H1 (cell line): ENCODE measurements around the gene EBF3. TPM values are rescaled to one million over a fixed set of nuclear protein-coding genes. Genes with fewer than 3 reads are reported as not detected.

Experiments
- CTCF ChIA-PET: fragments of 300-600 bp; sonication (Branson Sonifier 250); formaldehyde crosslinking; loops from one replicate; lab custom pipeline; 2021; ENCODE audit not compliant: partially characterized antibody; lab: Charles Lee
- POLR2A ChIA-PET: fragments of 300-600 bp; sonication (Branson Sonifier 250); formaldehyde crosslinking; loops from one replicate; lab custom pipeline; 2021; ENCODE audit warnings: inconsistent platforms; ENCODE audit not compliant: partially characterized antibody; lab: Charles Lee
- DNase-seq, 2 experiments: peaks; one replicate each; pipeline versions ENCODE4 v3.0.0 to v3.0.0-alpha.2; 2010 to 2022; ENCODE audit warnings: low spot score in 2 of 2, low read depth in 1 of 2, mixed read lengths in 1 of 2
- FAIRE-seq: peaks from 2 replicates; lab custom pipeline; 2011; peaks lifted over from hg19 to GRCh38; lab: Jason Lieb, UNC
- H2AFZ ChIP-seq: 2 replicates; pipeline ENCODE4 v1.8.1; 2012; ENCODE audit warnings: low read length, inconsistent platforms
- H2AK5ac ChIP-seq: 2 replicates; pipeline ENCODE4 v1.6.1; 2013; ENCODE audit warnings: low read depth, low read length
- H2BK120ac ChIP-seq: replicated peaks from 2 replicates; pipeline ENCODE3; 2013; ENCODE audit warnings: low read depth, low read length, inconsistent platforms
- H2BK12ac ChIP-seq: 2 replicates; pipeline ENCODE4 v1.6.1; 2013; ENCODE audit warnings: low read depth, low read length
- H2BK15ac ChIP-seq: 2 replicates; pipeline ENCODE4 v1.6.1; 2013; ENCODE audit warnings: low read length
- H2BK20ac ChIP-seq: 2 replicates; pipeline ENCODE4 v1.6.1; 2013; ENCODE audit warnings: low read length
- H2BK5ac ChIP-seq: 2 replicates; pipeline ENCODE4 v1.6.1; 2013; ENCODE audit warnings: low read depth, low read length
- H3K14ac ChIP-seq: 2 replicates; pipeline ENCODE4 v1.6.1; 2013; ENCODE audit warnings: inconsistent platforms; ENCODE audit not compliant: insufficient read length
- H3K18ac ChIP-seq: 2 replicates; pipeline ENCODE4 v1.6.1; 2013; ENCODE audit warnings: low read length; ENCODE audit errors: extremely low read depth
- H3K23ac ChIP-seq: 2 replicates; pipeline ENCODE4 v1.6.1; 2013; ENCODE audit warnings: inconsistent platforms; ENCODE audit not compliant: insufficient read length
- H3K23me2 ChIP-seq: 2 replicates; pipeline ENCODE4 v1.6.1; 2013; ENCODE audit warnings: low read depth, low read length
- H3K27ac ChIP-seq: 2 replicates; pipeline ENCODE4 v1.6.1; 2011; ENCODE audit warnings: low read depth, low read length, inconsistent platforms
- H3K27me3 ChIP-seq, 4 experiments: replicated peaks in 1 of 4; 1 replicate in 1 of 4; 2 replicates in 3 of 4; pipeline versions ENCODE4 v1.6.1 to v1.8.1; 2011 to 2013; ENCODE audit warnings: low read length in 3 of 4, mild to moderate bottlenecking in 3 of 4, inconsistent platforms in 2 of 4, mixed read lengths in 2 of 4, moderate library complexity in 1 of 4; ENCODE audit not compliant: control insufficient read depth in 3 of 4, insufficient read depth in 3 of 4; ENCODE audit errors: extremely low read depth in 1 of 4
- H3K36me3 ChIP-seq, 4 experiments: 2 replicates each; pipeline versions ENCODE4 v1.6.1 to v1.8.1; 2011 to 2013; ENCODE audit warnings: mild to moderate bottlenecking in 4 of 4, low read length in 3 of 4, moderate library complexity in 2 of 4, control low read depth in 1 of 4, inconsistent platforms in 1 of 4; ENCODE audit not compliant: insufficient read depth in 4 of 4, control insufficient read depth in 2 of 4
- H3K4ac ChIP-seq: replicated peaks from 2 replicates; pipeline ENCODE3; 2013; ENCODE audit warnings: low read length, low read depth, mixed read lengths, inconsistent platforms; ENCODE audit not compliant: insufficient read length
- H3K4me1 ChIP-seq, 4 experiments: replicated peaks in 1 of 4; 1 replicate in 1 of 4; 2 replicates in 3 of 4; pipeline versions ENCODE4 v1.6.1 to v1.8.1; 2011 to 2013; ENCODE audit warnings: low read length in 3 of 4, inconsistent platforms in 2 of 4, mixed read lengths in 1 of 4; ENCODE audit not compliant: insufficient read depth in 4 of 4, control insufficient read depth in 3 of 4
- H3K4me2 ChIP-seq, 2 experiments: 2 replicates each; pipeline versions ENCODE4 v1.6.1 to v1.8.1; 2011 to 2013; ENCODE audit warnings: low read depth in 2 of 2, low read length in 2 of 2, control low read depth in 1 of 2, inconsistent platforms in 1 of 2, mild to moderate bottlenecking in 1 of 2; ENCODE audit not compliant: insufficient read depth in 1 of 2
- H3K4me3 ChIP-seq, 4 experiments: fragments of 200-600, 300-600 bp in 1 of 4; sonication (generic), shearing (Covaris generic), sonication (Bioruptor Twin) in 1 of 4; 2 replicates each; pipeline versions ENCODE4 v1.5.1 to v1.8.1; 2011 to 2016; ENCODE audit warnings: low read length in 4 of 4, low read depth in 3 of 4, control low read depth in 2 of 4, inconsistent platforms in 2 of 4, mild to moderate bottlenecking in 2 of 4, mixed read lengths in 1 of 4, moderate library complexity in 1 of 4; ENCODE audit not compliant: insufficient read depth in 2 of 4; ENCODE audit errors: extremely low read depth in 1 of 4
- H3K56ac ChIP-seq: replicated peaks from 2 replicates; pipeline ENCODE3; 2013; ENCODE audit warnings: low read depth, mild to moderate bottlenecking, mixed read lengths, low read length, inconsistent platforms; ENCODE audit not compliant: insufficient read length
- H3K79me1 ChIP-seq: 2 replicates; pipeline ENCODE4 v1.6.1; 2013; ENCODE audit warnings: low read depth, low read length, control low read depth
- H3K79me2 ChIP-seq, 2 experiments: 2 replicates each; pipeline versions ENCODE4 v1.6.1 to v1.8.1; 2012 to 2013; ENCODE audit warnings: low read length in 2 of 2, mild to moderate bottlenecking in 2 of 2, inconsistent platforms in 1 of 2; ENCODE audit not compliant: insufficient read depth in 2 of 2, control insufficient read depth in 1 of 2
- H3K9ac ChIP-seq, 4 experiments: replicated peaks in 1 of 4; 1 replicate in 1 of 4; 2 replicates in 3 of 4; pipeline versions ENCODE4 v1.6.1 to v1.8.1; 2011 to 2013; ENCODE audit warnings: low read depth in 3 of 4, low read length in 3 of 4, control low read depth in 2 of 4, mild to moderate bottlenecking in 2 of 4, moderate library complexity in 2 of 4, inconsistent platforms in 1 of 4; ENCODE audit errors: extremely low read depth in 1 of 4
- H3K9me3 ChIP-seq, 2 experiments: 2 replicates each; pipeline versions ENCODE4 v1.6.1 to v1.8.1; 2012 to 2013; ENCODE audit warnings: mild to moderate bottlenecking in 2 of 2, moderate library complexity in 2 of 2, control low read depth in 1 of 2, inconsistent platforms in 1 of 2, low read depth in 1 of 2, low read length in 1 of 2, mixed read lengths in 1 of 2; ENCODE audit not compliant: insufficient read depth in 2 of 2
- H4K20me1 ChIP-seq, 2 experiments: replicated peaks in 1 of 2; 2 replicates each; pipeline versions ENCODE3 to v1.8.1; 2011 to 2013; ENCODE audit warnings: inconsistent platforms in 2 of 2, low read length in 2 of 2, mild to moderate bottlenecking in 1 of 2; ENCODE audit not compliant: insufficient read depth in 2 of 2, control insufficient read depth in 1 of 2
- H4K5ac ChIP-seq: 2 replicates; pipeline ENCODE4 v1.6.1; 2013; ENCODE audit warnings: low read length, low read depth, mixed read lengths, inconsistent platforms; ENCODE audit not compliant: insufficient read length
- H4K8ac ChIP-seq: 2 replicates; pipeline ENCODE4 v1.8.0; 2013; ENCODE audit warnings: mild to moderate bottlenecking, moderate library complexity, low read length, inconsistent platforms; ENCODE audit not compliant: insufficient read depth; ENCODE audit errors: extremely low read depth
- H4K91ac ChIP-seq: replicated peaks from 2 replicates; pipeline ENCODE3; 2013; ENCODE audit warnings: low read length, mixed read lengths, inconsistent platforms; ENCODE audit not compliant: insufficient read length
- ATF3 ChIP-seq: IDR thresholded peaks from 2 replicates; pipeline ENCODE4 v1.6.1; 2011; ENCODE audit warnings: low read depth, mild to moderate bottlenecking, low read length; ENCODE audit not compliant: insufficient read depth
- BRCA1 ChIP-seq: IDR thresholded peaks from 2 replicates; pipeline ENCODE4 v1.6.1; 2012; ENCODE audit warnings: low read depth, low read length, improper control_type of control experiment
- JUN ChIP-seq: IDR thresholded peaks from 2 replicates; pipeline ENCODE4 v1.6.1; 2011; ENCODE audit warnings: low read depth, mild to moderate bottlenecking, improper control_type of control experiment, low read length
- MAFK ChIP-seq: IDR thresholded peaks from 2 replicates; pipeline ENCODE4 v1.6.1; 2012; ENCODE audit warnings: low read depth, mild to moderate bottlenecking, improper control_type of control experiment, low read length
- MAX ChIP-seq: IDR thresholded peaks from 2 replicates; pipeline ENCODE4 v1.6.1; 2012; ENCODE audit warnings: inconsistent platforms
- PHF8 ChIP-seq: fragments of 200-600 bp; sonication (generic); conservative IDR thresholded peaks from 2 replicates; pipeline ENCODE4 v1.7.1; 2012; ENCODE audit warnings: low read depth, mild to moderate bottlenecking, inconsistent platforms, low read length, moderate library complexity
- RNF2 ChIP-seq: fragments of 200-900, 300-1000 bp; sonication (generic); IDR thresholded peaks from 2 replicates; pipeline ENCODE4 v1.7.1; 2016; ENCODE audit warnings: borderline replicate concordance, low read depth, mild to moderate bottlenecking, antibody characterized with exemption, low read length; ENCODE audit not compliant: poor library complexity, severe bottlenecking; ENCODE audit errors: missing control alignments
- SP1 ChIP-seq: IDR thresholded peaks from 2 replicates; pipeline ENCODE4 v1.6.1; 2011; ENCODE audit warnings: low read depth, low read length
- SP4 ChIP-seq: IDR thresholded peaks from 2 replicates; pipeline ENCODE4 v1.6.1; 2012; ENCODE audit warnings: low read length, inconsistent platforms
- USF2 ChIP-seq: IDR thresholded peaks from 2 replicates; pipeline ENCODE4 v1.6.1; 2011; ENCODE audit warnings: low read length, improper control_type of control experiment
- YY1 ChIP-seq: IDR thresholded peaks from 2 replicates; pipeline ENCODE4 v1.6.1; 2011; ENCODE audit warnings: low read depth, mild to moderate bottlenecking, low read length
- ZNF274 ChIP-seq: IDR thresholded peaks from 2 replicates; pipeline ENCODE4 v1.7.0; 2012; ENCODE audit warnings: low read length, borderline replicate concordance; ENCODE audit errors: extremely low read depth
- whole genome bisulfite sequencing, 2 experiments: shearing (Covaris generic) in 1 of 2; methylation state at CpG; one replicate each; pipeline versions ENCODE4 v1.1.6 to v1.1.7; 2013 to 2015; ENCODE audit warnings: low lambda C conversion rate in 2 of 2, mixed read lengths in 2 of 2, inconsistent platforms in 1 of 2, low coverage in 1 of 2, missing lambda C conversion rate in 1 of 2; ENCODE audit not compliant: insufficient replicate concordance in 2 of 2, insufficient coverage in 1 of 2, insufficient read length in 1 of 2; ENCODE audit errors: extremely low coverage in 1 of 2, missing lambda C conversion rate in 1 of 2; 5-methylcytosine and 5-hydroxymethylcytosine counted together
- polyA plus RNA-seq, 7 experiments: library from polyadenylated mRNA; depleted of rRNA in 3 of 7; stranded (reverse) in 5 of 7; unstranded in 2 of 7; fragments of >200 nt in 5 of 7; fragments of 200-250 nt in 2 of 7; gene quantifications; 1 replicate in 5 of 7; 2 replicates in 1 of 7; 4 replicates in 1 of 7; pipeline versions ENCODE4 v1.2.1 to v1.2.3, GENCODE V29; 2011 to 2013; ENCODE audit warnings: missing spikeins in 2 of 7, mixed read lengths in 2 of 7
- total RNA-seq: library from RNA; stranded (reverse); fragmentation: NEBNext Ultra II Directional; extraction: Animal tissue kit (Norgen Biotek cat#: 25700); gene quantifications from 2 replicates; pipeline ENCODE4 v1.2.1, GENCODE V29; 2021

Gene EBF3
- total and polyA plus RNA-seq, 2 of the 8 experiments (the other 6 are each of a cell fraction or from before 2014, with no cell fraction given): 0.08 to 0.26 TPM

- Histone ChIP-seq H2BK5ac (no peak overlapping the region), H4K20me1 (no peaks in the 10 kb centered on the region), H2AFZ (no peak overlapping the region), H3K4me1 (peaks cover 0 to 2% (median 0%) of the 10 kb centered on the region in 4 experiments; a peak in 3 of 7 replicates), H4K91ac (no peak overlapping the region), H2BK120ac (no peak overlapping the region), H3K18ac (no peak overlapping the region), H2AK5ac (no peak overlapping the region), H2BK15ac (no peak overlapping the region), H3K4me2 (no peak overlapping the region), H3K79me1 (no peaks in the 10 kb centered on the region), H4K5ac (no peak overlapping the region), H4K8ac (no peak overlapping the region), H2BK12ac (no peak overlapping the region), H3K56ac (no peak overlapping the region), H3K9me3 (no peaks in the 10 kb centered on the region), H3K27ac (no peak overlapping the region), H3K4me3 (no peak overlapping the region), H3K23me2 (no peaks in the 10 kb centered on the region), H3K4ac (no peak overlapping the region), H3K9ac (no peak overlapping the region), H2BK20ac (no peak overlapping the region), H3K79me2 (no peaks in the 10 kb centered on the region), H3K14ac (no peak overlapping the region), H3K23ac (no peak overlapping the region), H3K27me3 (no peaks in the 10 kb centered on the region), H3K36me3 (no peaks in the 10 kb centered on the region)
- FAIRE-seq (no peak), DNase-seq (no peak)
- ChIA-PET CTCF (interaction anchor here (2.1 to 16.4 kb wide), 7 partner anchors 9 to 82 kb away, joined by 7 to 131 read pairs (median 10); no protein-coding TSS in a partner anchor), POLR2A (no interaction called here)
- WGBS, 2 experiments: 93% methylated on average over 13 of the region's 13 CpGs; no CpG with 5 or more reads in 1 of the 2 experiments
- TF ChIP-seq MAFK (no peak), SP4 (no peak), JUN (no peak), ATF3 (no peak), YY1 (no peak), PHF8 (no peak), SP1 (no peak), USF2 (no peak), BRCA1 (no peak), MAX (no peak), ZNF274 (no peak), RNF2 (no peak)
These were observed 76.6 kb downstream of the EBF3 start for GRCh38 chr10:129887381-129887905.
